Hepatocyte (in vitro differentiated cells): Measurements from ENCODE around the gene ZCCHC7. TPM values are rescaled to one million over a fixed set of nuclear protein-coding genes. Genes with fewer than 3 reads are reported as not detected.

Experiments
- DNase-seq: peaks from one replicate; pipeline ENCODE4 v3.0.0-alpha.2; 2016; ENCODE audit warnings: low spot score
- H2AFZ ChIP-seq: fragments of 200-600 bp; sonication (generic); 2 replicates; pipeline ENCODE4 v1.6.0; 2016; ENCODE audit warnings: antibody characterized with exemption, mild to moderate bottlenecking
- H3K27ac ChIP-seq: fragments of 200-600 bp; sonication (generic); 2 replicates; pipeline ENCODE4 v1.5.1; 2016; ENCODE audit warnings: mild to moderate bottlenecking
- H3K27me3 ChIP-seq: fragments of 200-600 bp; sonication (generic); 2 replicates; pipeline ENCODE4 v1.6.1; 2016
- H3K36me3 ChIP-seq: fragments of 200-600 bp; sonication (generic); replicated peaks from 2 replicates; pipeline ENCODE4 v1.5.1; 2016; ENCODE audit warnings: low read depth; ENCODE audit not compliant: insufficient read depth
- H3K4me1 ChIP-seq: fragments of 200-600 bp; sonication (generic); 2 replicates; pipeline ENCODE4 v1.5.1; 2016; ENCODE audit warnings: mild to moderate bottlenecking, moderate library complexity; ENCODE audit not compliant: insufficient read depth
- H3K4me2 ChIP-seq: fragments of 200-600 bp; sonication (generic); 2 replicates; pipeline ENCODE4 v1.6.0; 2016
- H3K4me3 ChIP-seq: fragments of 200-600 bp; sonication (generic); 2 replicates; pipeline ENCODE4 v1.5.1; 2016; ENCODE audit warnings: mild to moderate bottlenecking
- H3K79me2 ChIP-seq: fragments of 200-600 bp; sonication (generic); 2 replicates; pipeline ENCODE4 v1.6.0; 2017; ENCODE audit warnings: mild to moderate bottlenecking
- H3K9me2 ChIP-seq: fragments of 200-600 bp; sonication (generic); replicated peaks from 2 replicates; pipeline ENCODE4 v1.6.0; 2017; ENCODE audit warnings: mild to moderate bottlenecking; ENCODE audit not compliant: insufficient read depth
- H3K9me3 ChIP-seq: fragments of 200-600 bp; sonication (generic); 2 replicates; pipeline ENCODE4 v1.5.1; 2016; ENCODE audit warnings: low read depth, mild to moderate bottlenecking
- H4K20me1 ChIP-seq: fragments of 200-600 bp; sonication (generic); 2 replicates; pipeline ENCODE4 v1.6.0; 2016; ENCODE audit warnings: mild to moderate bottlenecking; ENCODE audit not compliant: insufficient read depth, poor library complexity, severe bottlenecking
- EZH2 ChIP-seq: fragments of 200-600 bp; sonication (generic); IDR thresholded peaks from 2 replicates; pipeline ENCODE4 v1.6.1; 2016; ENCODE audit warnings: antibody characterized with exemption, mild to moderate bottlenecking, borderline replicate concordance
- EZH2phosphoT487 ChIP-seq: fragments of 200-600 bp; sonication (generic); IDR thresholded peaks from one replicate; pipeline ENCODE4 v1.6.1; 2018; ENCODE audit warnings: antibody characterized with exemption, mild to moderate bottlenecking, low read depth, moderate library complexity; ENCODE audit not compliant: unreplicated experiment, severe bottlenecking
- WGBS: methylation state at CpG from one replicate; pipeline ENCODE4 v1.1.6; 2016; ENCODE audit warnings: low lambda C conversion rate; ENCODE audit errors: missing lambda C conversion rate; 5-methylcytosine and 5-hydroxymethylcytosine counted together
- polyA plus RNA-seq: library from polyadenylated mRNA; unstranded; fragments of >200 nt; fragmentation: Nextera tagmentation; extraction: Ambion mirVana; gene quantifications from 2 replicates; pipeline ENCODE4 v1.2.1, GENCODE V29; 2016
- total RNA-seq: library from RNA; depleted of rRNA; stranded (reverse); fragments of >200 nt; gene quantifications from 2 replicates; pipeline ENCODE4 v1.2.3, GENCODE V29; 2014
- TF ChIP-seq, protein P1 (sequence below): fragments of 200-600 bp; sonication (generic); IDR thresholded peaks from 2 replicates; pipeline ENCODE4 v1.5.1; 2016; ENCODE audit warnings: antibody characterized with exemption, mild to moderate bottlenecking; ENCODE audit not compliant: poor library complexity

The ZCCHC7 gene
- total and polyA plus RNA-seq, 2 experiments from 2014 or later = 12.3 to 14.6 TPM

DNA sequence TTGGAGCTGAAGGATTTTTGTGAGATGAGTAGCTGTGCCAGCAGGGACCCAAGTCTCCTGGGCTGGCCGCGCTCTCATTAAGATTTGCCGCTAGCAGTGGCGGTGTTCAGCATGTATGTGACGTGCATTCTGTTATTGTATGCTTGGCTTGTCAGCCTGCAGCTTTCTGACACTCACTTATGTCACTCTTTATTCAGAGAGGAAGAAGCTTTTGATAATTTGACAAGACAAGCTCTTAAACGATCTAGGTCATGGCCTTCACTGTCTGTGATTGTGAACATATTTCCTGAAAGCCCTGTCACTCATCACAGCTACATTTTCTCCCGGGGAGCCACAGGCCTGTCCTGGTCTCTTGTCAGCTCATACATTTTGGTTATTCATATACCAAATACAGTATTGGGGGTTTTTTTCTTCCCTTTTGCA lies 203.9 kb downstream of the ZCCHC7 start:
- H3K36me3 ChIP-seq = no peaks in the 10 kb centered on the region
- no peaks in the 10 kb centered on the region for H3K9me2 ChIP-seq
- peaks cover 4% of the 10 kb centered on the region for H4K20me1 ChIP-seq
- H2AFZ ChIP-seq = no peak overlapping the region
- TF ChIP-seq, protein P1, sequence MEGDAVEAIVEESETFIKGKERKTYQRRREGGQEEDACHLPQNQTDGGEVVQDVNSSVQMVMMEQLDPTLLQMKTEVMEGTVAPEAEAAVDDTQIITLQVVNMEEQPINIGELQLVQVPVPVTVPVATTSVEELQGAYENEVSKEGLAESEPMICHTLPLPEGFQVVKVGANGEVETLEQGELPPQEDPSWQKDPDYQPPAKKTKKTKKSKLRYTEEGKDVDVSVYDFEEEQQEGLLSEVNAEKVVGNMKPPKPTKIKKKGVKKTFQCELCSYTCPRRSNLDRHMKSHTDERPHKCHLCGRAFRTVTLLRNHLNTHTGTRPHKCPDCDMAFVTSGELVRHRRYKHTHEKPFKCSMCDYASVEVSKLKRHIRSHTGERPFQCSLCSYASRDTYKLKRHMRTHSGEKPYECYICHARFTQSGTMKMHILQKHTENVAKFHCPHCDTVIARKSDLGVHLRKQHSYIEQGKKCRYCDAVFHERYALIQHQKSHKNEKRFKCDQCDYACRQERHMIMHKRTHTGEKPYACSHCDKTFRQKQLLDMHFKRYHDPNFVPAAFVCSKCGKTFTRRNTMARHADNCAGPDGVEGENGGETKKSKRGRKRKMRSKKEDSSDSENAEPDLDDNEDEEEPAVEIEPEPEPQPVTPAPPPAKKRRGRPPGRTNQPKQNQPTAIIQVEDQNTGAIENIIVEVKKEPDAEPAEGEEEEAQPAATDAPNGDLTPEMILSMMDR = no peak
- no peak for TF ChIP-seq EZH2
- no peak for TF ChIP-seq EZH2phosphoT487
- H3K79me2 ChIP-seq = no peaks in the 10 kb centered on the region
- no peak for DNase-seq
- no peak overlapping the region for H3K27ac ChIP-seq
- H3K4me3 ChIP-seq = no peak overlapping the region
- peaks cover 5% of the 10 kb centered on the region for H3K4me1 ChIP-seq
- no peak overlapping the region for H3K4me2 ChIP-seq
- WGBS = 75% methylated on average over 7 of the region's 7 CpGs
- H3K27me3 ChIP-seq = no peaks in the 10 kb centered on the region
- no peaks in the 10 kb centered on the region for H3K9me3 ChIP-seq

DNA sequence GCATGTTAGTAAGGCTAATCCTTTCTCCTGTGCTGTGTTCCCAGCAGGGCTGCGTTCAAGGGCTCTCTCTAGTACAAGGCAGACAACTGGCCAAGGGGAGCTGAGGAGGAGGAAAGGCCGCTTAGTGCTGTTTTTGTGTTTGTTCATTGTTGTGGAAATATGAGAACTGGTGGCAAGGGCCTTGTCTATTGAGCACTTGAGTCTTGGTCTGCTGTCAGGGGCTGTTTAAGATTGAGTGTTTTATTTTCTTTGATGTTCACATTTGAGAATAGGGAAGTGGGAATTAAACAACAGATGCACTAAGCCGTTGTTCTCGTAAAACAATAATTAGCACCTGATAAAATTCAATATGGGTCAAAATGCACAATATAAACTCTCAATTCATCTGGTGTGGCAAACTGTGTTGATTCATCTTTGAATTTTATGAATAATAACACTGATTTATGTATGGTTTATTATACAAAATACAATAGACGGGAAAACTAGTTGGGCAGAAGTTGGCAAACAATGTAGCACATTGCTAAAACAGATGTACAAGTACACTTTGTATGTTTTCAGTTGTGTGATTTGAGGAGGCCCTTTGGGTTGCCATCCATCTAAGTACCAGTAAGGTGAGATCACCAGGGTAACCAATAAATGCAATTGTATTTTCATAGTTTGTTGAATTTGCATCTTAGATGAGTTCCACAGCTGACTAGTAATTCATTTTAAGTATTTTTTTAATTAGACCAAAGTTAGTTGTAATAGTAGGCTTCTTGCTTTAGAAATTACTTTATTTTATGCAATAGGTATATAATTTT lies 204.5 kb downstream of the ZCCHC7 start:
- TF ChIP-seq, protein P1 = no peak
- TF ChIP-seq EZH2 (no peak), EZH2phosphoT487 (no peak)
- no peak overlapping the region for H2AFZ ChIP-seq
- peaks cover 4% of the 10 kb centered on the region for H4K20me1 ChIP-seq
- H3K9me3 ChIP-seq = no peaks in the 10 kb centered on the region
- WGBS = 67% methylated on average over 5 of the region's 5 CpGs
- no peaks in the 10 kb centered on the region for H3K9me2 ChIP-seq
- H3K4me1 ChIP-seq = peaks cover 5% of the 10 kb centered on the region
- no peak for DNase-seq
- no peak overlapping the region for H3K4me2 ChIP-seq
- no peak overlapping the region for H3K4me3 ChIP-seq
- no peak overlapping the region for H3K27ac ChIP-seq
- no peaks in the 10 kb centered on the region for H3K36me3 ChIP-seq
- no peaks in the 10 kb centered on the region for H3K27me3 ChIP-seq
- H3K79me2 ChIP-seq = no peaks in the 10 kb centered on the region

DNA sequence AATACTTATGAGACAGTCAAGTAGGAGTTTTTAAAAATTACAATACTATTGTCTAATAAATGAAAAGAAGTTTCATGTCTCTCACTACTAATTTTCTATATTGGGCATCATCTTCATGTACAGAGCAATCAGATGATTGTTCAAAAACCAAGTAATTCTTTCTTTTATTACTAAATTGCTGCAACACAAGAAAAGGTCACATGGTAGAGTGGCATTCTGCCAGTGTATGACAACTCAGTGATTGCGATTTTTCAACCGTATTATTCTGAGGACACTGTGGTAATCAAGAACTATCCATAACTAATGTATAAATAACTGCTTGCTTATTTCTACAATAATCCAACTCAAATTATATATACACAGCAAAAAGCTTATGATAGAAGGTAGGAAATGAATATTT lies 205.4 kb downstream of the ZCCHC7 start:
- Histone ChIP-seq H3K79me2 (no peaks in the 10 kb centered on the region), H3K4me3 (no peak overlapping the region), H2AFZ (no peak overlapping the region), H3K9me3 (no peaks in the 10 kb centered on the region), H3K4me2 (no peak overlapping the region), H3K9me2 (no peaks in the 10 kb centered on the region), H3K27me3 (no peaks in the 10 kb centered on the region), H3K4me1 (peaks cover 5% of the 10 kb centered on the region), H3K27ac (no peak overlapping the region), H4K20me1 (peaks cover 4% of the 10 kb centered on the region), H3K36me3 (no peaks in the 10 kb centered on the region)
- DNase-seq = no peak
- WGBS = 95% methylated on average over 2 of the region's 2 CpGs
- TF ChIP-seq EZH2 (no peak), EZH2phosphoT487 (no peak)
- TF ChIP-seq, protein P1 = no peak
